Measurements from ENCODE around the gene FANCE.

DNA sequence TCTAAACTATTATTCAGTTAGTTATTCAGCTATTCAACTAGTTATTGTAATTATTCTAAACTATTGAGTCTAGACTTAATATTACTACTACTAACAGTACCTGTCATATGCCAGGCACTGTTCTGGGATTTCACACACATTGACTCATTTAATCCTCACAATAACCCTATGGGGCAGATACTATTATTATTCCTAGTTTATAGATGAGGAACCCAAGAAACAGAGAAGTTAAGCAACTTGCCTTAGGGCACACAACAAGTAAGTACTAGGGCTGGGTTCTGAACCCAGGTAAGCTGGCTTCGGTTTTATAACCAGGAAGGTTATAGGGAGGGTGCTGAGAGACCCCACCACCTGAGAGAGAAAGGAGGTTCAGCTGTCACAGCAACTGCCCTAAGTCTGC lies 36.9 kb downstream of the FANCE start:
- TF ChIP-seq, protein P1, sequence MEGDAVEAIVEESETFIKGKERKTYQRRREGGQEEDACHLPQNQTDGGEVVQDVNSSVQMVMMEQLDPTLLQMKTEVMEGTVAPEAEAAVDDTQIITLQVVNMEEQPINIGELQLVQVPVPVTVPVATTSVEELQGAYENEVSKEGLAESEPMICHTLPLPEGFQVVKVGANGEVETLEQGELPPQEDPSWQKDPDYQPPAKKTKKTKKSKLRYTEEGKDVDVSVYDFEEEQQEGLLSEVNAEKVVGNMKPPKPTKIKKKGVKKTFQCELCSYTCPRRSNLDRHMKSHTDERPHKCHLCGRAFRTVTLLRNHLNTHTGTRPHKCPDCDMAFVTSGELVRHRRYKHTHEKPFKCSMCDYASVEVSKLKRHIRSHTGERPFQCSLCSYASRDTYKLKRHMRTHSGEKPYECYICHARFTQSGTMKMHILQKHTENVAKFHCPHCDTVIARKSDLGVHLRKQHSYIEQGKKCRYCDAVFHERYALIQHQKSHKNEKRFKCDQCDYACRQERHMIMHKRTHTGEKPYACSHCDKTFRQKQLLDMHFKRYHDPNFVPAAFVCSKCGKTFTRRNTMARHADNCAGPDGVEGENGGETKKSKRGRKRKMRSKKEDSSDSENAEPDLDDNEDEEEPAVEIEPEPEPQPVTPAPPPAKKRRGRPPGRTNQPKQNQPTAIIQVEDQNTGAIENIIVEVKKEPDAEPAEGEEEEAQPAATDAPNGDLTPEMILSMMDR (optimal IDR thresholded peaks at IDR 0.05 in 1 of 3, IDR thresholded peaks at IDR 0.05 in 1 of 3, conservative IDR thresholded peaks at IDR 0.05 in 1 of 3; ENCODE audit: extremely low read depth in 1 of 3, insufficient read depth in 2 of 3, low read length in 3 of 3) = no peak
- no peak for TF ChIP-seq EZH2 (IDR thresholded peaks at IDR 0.05; ENCODE audit: low read length)
